A549 (cell line): ENCODE data around the gene GPM6B.

Experiments used
- ESRRA ChIP-seq: fragments of 150-350 bp; IDR thresholded peaks from 2 replicates; pipeline ENCODE4 v1.6.1; 2014; ENCODE audit warnings: mild to moderate bottlenecking, low read length, borderline replicate concordance
- POLR2A ChIP-seq: IDR thresholded peaks from 2 replicates; pipeline ENCODE4 v1.6.1; 2012; ENCODE audit warnings: mild to moderate bottlenecking, low read length
- TF ChIP-seq, protein P1 (sequence below): fragments of 250-450 bp; sonication (Bioruptor Pico); IDR thresholded peaks from 2 replicates; pipeline ENCODE4 v1.5.0; 2020; ENCODE audit warnings: low read depth, mild to moderate bottlenecking, moderate library complexity
- TF ChIP-seq, protein P2 (sequence below): fragments of 200-600 bp; sonication (generic); IDR thresholded peaks from 2 replicates; pipeline ENCODE4 v1.6.1; 2016; ENCODE audit warnings: antibody characterized with exemption, mild to moderate bottlenecking, moderate library complexity
- TF ChIP-seq, protein P3 (sequence below): fragments of >200 bp; sonication (Bioruptor Twin); formaldehyde crosslinking; IDR thresholded peaks from 3 replicates; pipeline ENCODE4 v1.5.1; 2016

DNA sequence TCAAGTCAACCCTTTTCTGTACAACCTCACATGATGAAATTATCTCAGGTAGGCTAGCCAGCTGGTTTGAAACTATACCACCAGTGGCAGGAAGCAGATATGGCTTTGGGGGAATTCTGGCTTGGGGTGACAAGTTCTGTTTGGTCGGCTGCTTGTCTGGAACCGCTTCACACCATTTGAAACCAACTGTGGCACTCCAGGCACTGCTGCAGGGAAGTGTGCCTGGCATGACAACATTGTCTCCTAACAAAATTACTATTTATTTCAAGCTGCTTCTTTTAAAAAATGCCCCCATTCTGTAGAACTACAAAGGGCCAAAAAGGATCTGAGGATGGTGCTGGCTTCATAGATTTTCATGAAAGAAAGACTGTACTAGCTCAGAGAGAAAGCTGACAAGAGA lies 37.1 kb upstream of the GPM6B start:
- TF ChIP-seq, protein P1, sequence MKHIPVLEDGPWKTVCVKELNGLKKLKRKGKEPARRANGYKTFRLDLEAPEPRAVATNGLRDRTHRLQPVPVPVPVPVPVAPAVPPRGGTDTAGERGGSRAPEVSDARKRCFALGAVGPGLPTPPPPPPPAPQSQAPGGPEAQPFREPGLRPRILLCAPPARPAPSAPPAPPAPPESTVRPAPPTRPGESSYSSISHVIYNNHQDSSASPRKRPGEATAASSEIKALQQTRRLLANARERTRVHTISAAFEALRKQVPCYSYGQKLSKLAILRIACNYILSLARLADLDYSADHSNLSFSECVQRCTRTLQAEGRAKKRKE (CRISPR knock-in tag): no peak
- TF ChIP-seq, protein P2, sequence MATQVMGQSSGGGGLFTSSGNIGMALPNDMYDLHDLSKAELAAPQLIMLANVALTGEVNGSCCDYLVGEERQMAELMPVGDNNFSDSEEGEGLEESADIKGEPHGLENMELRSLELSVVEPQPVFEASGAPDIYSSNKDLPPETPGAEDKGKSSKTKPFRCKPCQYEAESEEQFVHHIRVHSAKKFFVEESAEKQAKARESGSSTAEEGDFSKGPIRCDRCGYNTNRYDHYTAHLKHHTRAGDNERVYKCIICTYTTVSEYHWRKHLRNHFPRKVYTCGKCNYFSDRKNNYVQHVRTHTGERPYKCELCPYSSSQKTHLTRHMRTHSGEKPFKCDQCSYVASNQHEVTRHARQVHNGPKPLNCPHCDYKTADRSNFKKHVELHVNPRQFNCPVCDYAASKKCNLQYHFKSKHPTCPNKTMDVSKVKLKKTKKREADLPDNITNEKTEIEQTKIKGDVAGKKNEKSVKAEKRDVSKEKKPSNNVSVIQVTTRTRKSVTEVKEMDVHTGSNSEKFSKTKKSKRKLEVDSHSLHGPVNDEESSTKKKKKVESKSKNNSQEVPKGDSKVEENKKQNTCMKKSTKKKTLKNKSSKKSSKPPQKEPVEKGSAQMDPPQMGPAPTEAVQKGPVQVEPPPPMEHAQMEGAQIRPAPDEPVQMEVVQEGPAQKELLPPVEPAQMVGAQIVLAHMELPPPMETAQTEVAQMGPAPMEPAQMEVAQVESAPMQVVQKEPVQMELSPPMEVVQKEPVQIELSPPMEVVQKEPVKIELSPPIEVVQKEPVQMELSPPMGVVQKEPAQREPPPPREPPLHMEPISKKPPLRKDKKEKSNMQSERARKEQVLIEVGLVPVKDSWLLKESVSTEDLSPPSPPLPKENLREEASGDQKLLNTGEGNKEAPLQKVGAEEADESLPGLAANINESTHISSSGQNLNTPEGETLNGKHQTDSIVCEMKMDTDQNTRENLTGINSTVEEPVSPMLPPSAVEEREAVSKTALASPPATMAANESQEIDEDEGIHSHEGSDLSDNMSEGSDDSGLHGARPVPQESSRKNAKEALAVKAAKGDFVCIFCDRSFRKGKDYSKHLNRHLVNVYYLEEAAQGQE: no peak
- no peak for TF ChIP-seq POLR2A
- TF ChIP-seq ESRRA: no peak
- TF ChIP-seq, protein P3, sequence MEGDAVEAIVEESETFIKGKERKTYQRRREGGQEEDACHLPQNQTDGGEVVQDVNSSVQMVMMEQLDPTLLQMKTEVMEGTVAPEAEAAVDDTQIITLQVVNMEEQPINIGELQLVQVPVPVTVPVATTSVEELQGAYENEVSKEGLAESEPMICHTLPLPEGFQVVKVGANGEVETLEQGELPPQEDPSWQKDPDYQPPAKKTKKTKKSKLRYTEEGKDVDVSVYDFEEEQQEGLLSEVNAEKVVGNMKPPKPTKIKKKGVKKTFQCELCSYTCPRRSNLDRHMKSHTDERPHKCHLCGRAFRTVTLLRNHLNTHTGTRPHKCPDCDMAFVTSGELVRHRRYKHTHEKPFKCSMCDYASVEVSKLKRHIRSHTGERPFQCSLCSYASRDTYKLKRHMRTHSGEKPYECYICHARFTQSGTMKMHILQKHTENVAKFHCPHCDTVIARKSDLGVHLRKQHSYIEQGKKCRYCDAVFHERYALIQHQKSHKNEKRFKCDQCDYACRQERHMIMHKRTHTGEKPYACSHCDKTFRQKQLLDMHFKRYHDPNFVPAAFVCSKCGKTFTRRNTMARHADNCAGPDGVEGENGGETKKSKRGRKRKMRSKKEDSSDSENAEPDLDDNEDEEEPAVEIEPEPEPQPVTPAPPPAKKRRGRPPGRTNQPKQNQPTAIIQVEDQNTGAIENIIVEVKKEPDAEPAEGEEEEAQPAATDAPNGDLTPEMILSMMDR: no peak
